Neuronal stem cell (in vitro differentiated cells): ENCODE data around the gene NTN1.

Source experiments
- DNase-seq: peaks from one replicate; pipeline ENCODE4 v3.0.0-alpha.2; 2013; ENCODE audit warnings: low spot score
- H2AFZ ChIP-seq: one replicate; pipeline ENCODE4 v1.6.1; 2013; ENCODE audit warnings: mild to moderate bottlenecking, low read length, inconsistent platforms
- H2AK5ac ChIP-seq: 2 replicates; pipeline ENCODE4 v1.6.1; 2013; ENCODE audit warnings: low read depth, mild to moderate bottlenecking, inconsistent platforms, low read length, moderate library complexity, mixed read lengths
- H2BK120ac ChIP-seq: 2 replicates; pipeline ENCODE4 v1.6.1; 2013; ENCODE audit warnings: low read depth, mild to moderate bottlenecking, inconsistent platforms, low read length, moderate library complexity, mixed read lengths
- H2BK12ac ChIP-seq: one replicate; pipeline ENCODE4 v1.6.1; 2013; ENCODE audit warnings: low read length, inconsistent platforms
- H2BK15ac ChIP-seq: 2 replicates; pipeline ENCODE4 v1.6.1; 2013; ENCODE audit warnings: mild to moderate bottlenecking, low read length, inconsistent platforms, mixed read lengths
- H2BK5ac ChIP-seq: one replicate; pipeline ENCODE4 v1.6.1; 2013; ENCODE audit warnings: inconsistent platforms, mild to moderate bottlenecking, low read length, moderate library complexity
- H3K14ac ChIP-seq: one replicate; pipeline ENCODE4 v1.6.1; 2013; ENCODE audit warnings: low read length, inconsistent platforms
- H3K18ac ChIP-seq: 2 replicates; pipeline ENCODE4 v1.6.1; 2013; ENCODE audit warnings: low read length, inconsistent platforms
- H3K23ac ChIP-seq: 2 replicates; pipeline ENCODE4 v1.6.1; 2013; ENCODE audit warnings: low read depth, mild to moderate bottlenecking, mixed read lengths, low read length, inconsistent platforms; ENCODE audit not compliant: poor library complexity
- H3K27ac ChIP-seq: replicated peaks from 3 replicates; pipeline ENCODE4 v1.5.1; 2013; ENCODE audit warnings: low read length, inconsistent platforms
- H3K27me3 ChIP-seq, 3 experiments: 2 replicates each; pipeline ENCODE4 v1.6.1; 2013; ENCODE audit warnings: low read length in 3 of 3, mild to moderate bottlenecking in 2 of 3, inconsistent platforms in 1 of 3, low read depth in 1 of 3, mixed read lengths in 1 of 3, moderate library complexity in 1 of 3; ENCODE audit not compliant: control insufficient read depth in 3 of 3, insufficient read depth in 3 of 3
- H3K36me3 ChIP-seq, 2 donors: replicated peaks in 1 of 2; 2 replicates each; pipeline ENCODE4 v1.6.1; 2013; ENCODE audit warnings: low read length in 2 of 2; ENCODE audit not compliant: control insufficient read depth in 2 of 2, insufficient read depth in 2 of 2
- H3K4ac ChIP-seq: 2 replicates; pipeline ENCODE4 v1.6.1; 2013; ENCODE audit warnings: inconsistent platforms, mild to moderate bottlenecking, low read length, moderate library complexity
- H3K4me1 ChIP-seq, 2 donors: 1 replicate in 1 of 2; 2 replicates in 1 of 2; pipeline ENCODE4 v1.6.1; 2013; ENCODE audit warnings: low read length in 2 of 2, low read depth in 1 of 2; ENCODE audit not compliant: control insufficient read depth in 2 of 2, insufficient read depth in 1 of 2
- H3K4me2 ChIP-seq: one replicate; pipeline ENCODE4 v1.6.1; 2013; ENCODE audit warnings: mild to moderate bottlenecking, low read length, inconsistent platforms; ENCODE audit not compliant: insufficient read depth, poor library complexity, severe bottlenecking
- H3K4me3 ChIP-seq, 2 donors: 2 replicates each; pipeline ENCODE4 v1.5.1; 2013; ENCODE audit warnings: low read length in 2 of 2, mild to moderate bottlenecking in 2 of 2, inconsistent platforms in 1 of 2, moderate library complexity in 1 of 2
- H3K79me1 ChIP-seq: one replicate; pipeline ENCODE4 v1.6.1; 2013; ENCODE audit warnings: low read depth, mild to moderate bottlenecking, inconsistent platforms, low read length, moderate library complexity
- H3K9ac ChIP-seq: one replicate; pipeline ENCODE4 v1.6.1; 2013; ENCODE audit warnings: mild to moderate bottlenecking, low read depth, low read length, inconsistent platforms; ENCODE audit not compliant: poor library complexity
- H3K9me3 ChIP-seq, 2 donors: replicated peaks in 1 of 2; 2 replicates each; pipeline versions ENCODE3 to v1.6.1; 2013; ENCODE audit warnings: low read length in 2 of 2, mild to moderate bottlenecking in 2 of 2, inconsistent platforms in 1 of 2, low read depth in 1 of 2, mixed read lengths in 1 of 2, moderate library complexity in 1 of 2; ENCODE audit not compliant: control insufficient read depth in 2 of 2, insufficient read depth in 1 of 2
- H4K8ac ChIP-seq: one replicate; pipeline ENCODE4 v1.6.1; 2013; ENCODE audit warnings: low read depth, mild to moderate bottlenecking, inconsistent platforms, low read length, moderate library complexity
- H4K91ac ChIP-seq: one replicate; pipeline ENCODE4 v1.6.1; 2013; ENCODE audit warnings: low read length, low read depth, mild to moderate bottlenecking, inconsistent platforms; ENCODE audit not compliant: poor library complexity
- WGBS, 2 donors: extraction: QIAGEN DNeasy Blood & Tissue Kit; methylation state at CpG; one replicate each; pipeline ENCODE4 v1.1.7; 2013; ENCODE audit warnings: missing lambda C conversion rate in 2 of 2, mixed read lengths in 1 of 2; ENCODE audit not compliant: insufficient read length in 2 of 2, insufficient replicate concordance in 1 of 2; ENCODE audit errors: extremely low coverage in 2 of 2; 5-methylcytosine and 5-hydroxymethylcytosine counted together

Gene NTN1

DNA sequence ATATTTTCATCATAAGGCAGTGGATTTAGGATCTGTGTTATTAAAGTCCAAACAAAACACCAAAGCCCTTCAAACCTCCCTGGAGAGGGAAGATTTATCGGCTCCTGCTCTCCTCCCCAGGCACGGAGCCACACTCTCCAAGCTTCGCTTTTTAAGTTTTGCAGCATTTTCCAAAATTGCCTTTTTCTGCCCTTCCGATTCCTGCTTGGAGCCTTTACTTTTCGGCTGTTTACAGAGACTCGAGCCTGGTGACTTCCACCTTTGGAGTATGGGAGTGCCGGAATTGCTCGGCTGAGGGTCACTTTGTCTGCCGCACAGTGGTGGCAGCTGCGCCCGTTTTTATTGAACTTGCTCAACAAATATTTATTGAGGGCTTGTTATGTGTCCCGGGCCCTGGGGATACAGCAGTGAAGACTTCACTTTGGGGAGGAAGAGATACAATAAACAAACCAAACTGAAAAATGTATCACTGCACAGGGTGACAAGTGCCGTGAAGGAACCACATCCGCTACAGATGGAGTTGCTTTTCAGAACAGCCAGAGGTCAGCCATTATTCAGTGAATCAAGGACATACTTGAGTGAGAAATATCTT is 185.5 kb downstream of the NTN1 start:
- no peak overlapping the region for H4K8ac ChIP-seq
- H3K9me3 ChIP-seq: peaks cover 0 to 2% of the 10 kb centered on the region in 2 donors
- H2BK5ac ChIP-seq: no peak overlapping the region
- DNase-seq: no peak
- peaks cover 7 to 11% of the 10 kb centered on the region in 2 donors for H3K4me1 ChIP-seq
- H3K4me2 ChIP-seq: no peak overlapping the region
- H3K14ac ChIP-seq: no peak overlapping the region
- no peak overlapping the region for H2BK15ac ChIP-seq
- WGBS, 2 donors: no CpG with 5 or more reads among the region's 14 CpGs
- no peak overlapping the region for H3K9ac ChIP-seq
- H2AK5ac ChIP-seq: no peak overlapping the region
- H3K4ac ChIP-seq: no peak overlapping the region
- no peak overlapping the region for H2BK120ac ChIP-seq
- H3K18ac ChIP-seq: no peak overlapping the region
- H3K4me3 ChIP-seq: no peak overlapping the region
- no peak overlapping the region for H4K91ac ChIP-seq
- peaks cover 0 to 27% (median 3%) of the 10 kb centered on the region in 3 experiments for H3K27me3 ChIP-seq
- H3K27ac ChIP-seq: no peak overlapping the region
- H3K36me3 ChIP-seq: no peaks in the 10 kb centered on the region
- no peak overlapping the region for H2AFZ ChIP-seq
- no peak overlapping the region for H2BK12ac ChIP-seq
- H3K23ac ChIP-seq: no peak overlapping the region
- H3K79me1 ChIP-seq: no peaks in the 10 kb centered on the region

DNA sequence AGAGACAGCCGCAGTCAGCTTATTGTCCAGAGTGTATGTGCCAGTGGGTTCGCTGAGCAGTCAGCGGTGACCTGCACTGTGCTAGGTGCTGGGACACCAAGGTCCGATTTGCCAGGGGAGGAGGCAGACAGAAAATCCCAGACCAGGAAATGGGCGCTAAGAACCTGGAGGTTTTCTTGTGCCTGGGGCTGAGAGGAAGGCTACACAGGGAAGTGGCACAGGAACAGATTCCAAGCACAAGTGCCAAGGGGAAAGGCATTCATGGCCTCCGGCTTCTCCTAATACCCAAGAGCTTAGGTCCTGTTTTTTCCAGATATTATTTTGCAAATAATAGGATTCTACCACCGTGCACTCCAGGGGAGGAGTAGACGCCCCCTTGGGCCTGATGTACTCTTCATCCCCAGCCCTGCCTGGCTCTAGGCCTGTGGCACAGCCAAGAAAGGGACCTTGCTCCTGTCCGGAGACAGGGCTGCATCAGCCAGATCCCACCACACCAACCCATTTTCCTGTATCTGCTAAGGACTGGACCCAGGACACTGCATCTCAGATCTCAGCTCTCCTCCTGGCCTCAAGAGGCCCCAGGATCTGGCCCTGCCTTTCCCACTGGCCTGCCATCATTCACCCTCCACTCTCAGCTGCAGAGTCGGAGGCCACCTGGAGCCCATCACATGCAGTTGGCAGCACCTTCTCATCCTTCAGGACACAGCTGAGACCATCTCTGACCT is 187.2 kb downstream of the NTN1 start:
- H3K4me3 ChIP-seq: no peak overlapping the region

DNA sequence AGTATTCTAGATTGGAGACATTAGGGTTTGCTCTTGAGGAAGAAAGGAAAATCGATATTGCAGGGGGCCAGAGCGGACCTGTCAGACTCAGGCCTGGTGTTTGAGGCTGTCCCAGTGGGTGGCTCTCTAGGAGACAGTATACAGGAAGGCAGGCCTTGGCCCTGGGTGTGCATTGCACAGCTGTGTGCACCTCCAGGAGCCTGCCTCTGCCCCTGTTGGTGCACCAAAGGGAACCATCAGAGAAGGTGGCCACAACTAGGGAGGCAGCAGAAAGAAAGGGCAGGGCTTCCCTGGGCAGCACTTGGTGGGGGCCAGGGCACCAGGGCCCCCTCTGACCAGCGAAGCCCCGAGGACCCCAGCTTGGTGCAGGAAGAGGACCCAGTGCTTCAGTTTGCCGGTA is 188.0 kb downstream of the NTN1 start:
- Histone ChIP-seq H3K9ac (no peak overlapping the region), H3K27me3 (peaks cover 0 to 41% (median 3%) of the 10 kb centered on the region in 3 experiments), H3K14ac (no peak overlapping the region), H3K23ac (no peak overlapping the region), H3K18ac (no peak overlapping the region), H2BK5ac (no peak overlapping the region), H2BK12ac (no peak overlapping the region), H3K27ac (no peak overlapping the region), H2AFZ (no peak overlapping the region), H4K8ac (no peak overlapping the region), H3K9me3 (peaks cover 0 to 2% of the 10 kb centered on the region in 2 donors), H3K4me2 (no peak overlapping the region), H3K4me3 (no peak overlapping the region), H4K91ac (no peak overlapping the region), H3K4me1 (peaks cover 7 to 11% of the 10 kb centered on the region in 2 donors), H2BK15ac (peak overlapping the region; percentile 37), H2BK120ac (no peak overlapping the region), H3K4ac (no peak overlapping the region), H3K79me1 (no peaks in the 10 kb centered on the region), H3K36me3 (no peaks in the 10 kb centered on the region), H2AK5ac (peak overlapping the region; percentile 80)
- no CpG with 5 or more reads among the region's 5 CpGs for WGBS, 2 donors
- DNase-seq: no peak

More for the DNA sequence above, 187.2 kb downstream of the NTN1 start:
- Histone ChIP-seq H3K18ac (no peak overlapping the region), H2BK12ac (no peak overlapping the region), H2BK5ac (no peak overlapping the region), H3K14ac (no peak overlapping the region), H3K9ac (no peak overlapping the region), H3K9me3 (peaks cover 0 to 2% of the 10 kb centered on the region in 2 donors), H3K79me1 (no peaks in the 10 kb centered on the region), H3K27ac (no peak overlapping the region), H3K4me2 (no peak overlapping the region), H3K27me3 (peaks cover 0 to 41% (median 3%) of the 10 kb centered on the region in 3 experiments), H3K23ac (no peak overlapping the region), H4K8ac (no peak overlapping the region), H4K91ac (peak overlapping the region; percentile 40), H3K4me1 (peaks cover 7 to 11% of the 10 kb centered on the region in 2 donors), H2BK15ac (no peak overlapping the region), H2AK5ac (no peak overlapping the region), H3K4ac (no peak overlapping the region), H2BK120ac (no peak overlapping the region), H3K36me3 (no peaks in the 10 kb centered on the region), H2AFZ (no peak overlapping the region)
- no peak for DNase-seq
- no CpG with 5 or more reads among the region's 10 CpGs for WGBS, 2 donors

DNA sequence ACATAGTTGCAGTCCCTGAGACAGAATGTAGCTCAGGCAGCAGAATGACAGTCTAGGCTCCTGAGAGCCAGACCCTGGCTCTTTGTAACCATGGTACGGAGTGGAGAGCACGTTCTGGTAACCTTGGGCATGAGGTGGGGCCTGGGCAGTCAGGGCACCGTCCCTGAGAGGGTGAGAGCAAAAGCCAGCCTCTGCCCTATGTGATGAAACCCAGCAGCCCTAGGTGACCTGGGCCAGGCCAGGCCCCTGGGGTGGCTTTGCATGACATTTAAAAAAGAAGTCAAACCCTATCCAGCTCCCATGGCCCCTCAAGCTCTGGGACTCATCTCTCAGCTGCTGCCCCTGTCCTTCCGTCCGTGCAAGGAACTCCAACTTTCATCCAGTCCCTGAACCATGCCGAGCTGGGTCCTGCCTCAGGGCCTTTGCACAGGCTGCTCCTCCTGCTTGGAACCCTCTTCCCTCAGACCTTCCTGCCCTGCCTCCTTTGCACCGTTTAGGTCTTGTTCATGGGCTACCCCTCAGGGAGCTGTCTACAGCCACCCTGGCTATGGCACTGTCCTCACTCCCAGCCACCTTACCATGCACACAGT is 188.6 kb downstream of the NTN1 start:
- no CpG with 5 or more reads among the region's 7 CpGs for WGBS, 2 donors
- peak overlapping the region; percentile 37 for H2BK15ac ChIP-seq

More for the DNA sequence above, 188.6 kb downstream of the NTN1 start:
- peak overlapping the region; percentile 94 for H3K23ac ChIP-seq
- peak overlapping the region in 1 of 2 donors; percentile 56 for H3K4me3 ChIP-seq
- no peak overlapping the region for H4K91ac ChIP-seq
- H3K4me2 ChIP-seq: no peak overlapping the region
- H3K27me3 ChIP-seq: peaks cover 0 to 41% (median 0%) of the 10 kb centered on the region in 3 experiments
- no peak for DNase-seq
- peaks cover 7 to 11% of the 10 kb centered on the region in 2 donors for H3K4me1 ChIP-seq
- peak overlapping the region; percentile 69 for H3K18ac ChIP-seq
- H3K4ac ChIP-seq: no peak overlapping the region
- no peak overlapping the region for H3K14ac ChIP-seq
- H2AFZ ChIP-seq: no peak overlapping the region
- no peak overlapping the region for H2BK120ac ChIP-seq
- no peak overlapping the region for H3K9ac ChIP-seq
- no peak overlapping the region for H2BK12ac ChIP-seq
- no peaks in the 10 kb centered on the region for H3K9me3 ChIP-seq
- H4K8ac ChIP-seq: peak overlapping the region; percentile 84
- no peak overlapping the region for H2BK5ac ChIP-seq
- no peaks in the 10 kb centered on the region for H3K79me1 ChIP-seq
- H3K27ac ChIP-seq: no peak overlapping the region
- H2AK5ac ChIP-seq: peak overlapping the region; percentile 80
- H3K36me3 ChIP-seq: no peaks in the 10 kb centered on the region
